Activated T-cell treated with anti-CD3 and anti-CD28 coated beads, Interleukin-2, amount 50 U/mL, for 4 hours (primary cell): ENCODE results near the gene BOD1L1. TPM values are rescaled to one million over a fixed set of nuclear protein-coding genes. Genes with fewer than 3 reads are reported as not detected.

Experiments used
- ATAC-seq, 2 donors: fragments of 200-7000 bp; cut with Tn5 transposase; one replicate each; pipeline ENCODE4 v1.10.0; 2021
- DNase-seq: peaks from one replicate; pipeline ENCODE4 v3.0.0-alpha.2; 2020
- H3K27me3 Mint-ChIP-seq: one replicate; pipeline ENCODE4 v1.8.0; 2021; ENCODE audit warnings: low read depth, mixed read lengths
- H3K36me3 Mint-ChIP-seq: one replicate; pipeline ENCODE4 v1.8.0; 2022; ENCODE audit warnings: mixed read lengths; ENCODE audit not compliant: insufficient read depth
- H3K4me1 Mint-ChIP-seq: one replicate; pipeline ENCODE4 v1.8.0; 2021; ENCODE audit warnings: low read depth, mixed read lengths
- H3K4me3 Mint-ChIP-seq: one replicate; pipeline ENCODE4 v1.8.0; 2021; ENCODE audit warnings: mild to moderate bottlenecking, moderate library complexity, mixed read lengths
- H3K9me3 Mint-ChIP-seq: one replicate; pipeline ENCODE4 v1.8.0; 2021; ENCODE audit warnings: mixed read lengths
- total RNA-seq, 3 donors: library from RNA; stranded (reverse); gene quantifications; one replicate each; pipeline ENCODE4 v1.2.1, GENCODE V29; 2021

Gene BOD1L1
- total RNA-seq, result 10 to 100 TPM; 28.7 to 34.1 (median 32.5) TPM

GRCh38 chr4:13627606-13628311, at the start of gene BOD1L1:
BOD1L1 (minus strand) TSS chr4:13627725; CDS start chr4:13627587, 138 bp downstream.
- Mint-ChIP-seq H3K36me3 (peaks cover 4% of the 10 kb centered on the region), H3K4me3 (peak within 1 kb of the TSS; percentile 84)

GRCh38 chr4:13674971-13675370, 47.4 kb upstream of the BOD1L1 start:
- no peaks in the 10 kb centered on the region for H3K4me1 Mint-ChIP-seq
- no peaks in the 10 kb centered on the region for H3K36me3 Mint-ChIP-seq
- H3K27me3 Mint-ChIP-seq, result peaks cover 6% of the 10 kb centered on the region
- H3K4me3 Mint-ChIP-seq, result no peak overlapping the region
- DNase-seq, result no peak
- ATAC-seq, result no peak
- H3K9me3 Mint-ChIP-seq, result peaks cover 32% of the 10 kb centered on the region

More at GRCh38 chr4:13627606-13628311, at the start of gene BOD1L1:
- peaks cover 2% of the 10 kb centered on the region for H3K27me3 Mint-ChIP-seq
- H3K9me3 Mint-ChIP-seq, result no peaks in the 10 kb centered on the region
- H3K4me1 Mint-ChIP-seq, result peaks cover 45% of the 10 kb centered on the region
- ATAC-seq, result peak; percentile 85 to 86
- DNase-seq, result peak; percentile 69

DNA sequence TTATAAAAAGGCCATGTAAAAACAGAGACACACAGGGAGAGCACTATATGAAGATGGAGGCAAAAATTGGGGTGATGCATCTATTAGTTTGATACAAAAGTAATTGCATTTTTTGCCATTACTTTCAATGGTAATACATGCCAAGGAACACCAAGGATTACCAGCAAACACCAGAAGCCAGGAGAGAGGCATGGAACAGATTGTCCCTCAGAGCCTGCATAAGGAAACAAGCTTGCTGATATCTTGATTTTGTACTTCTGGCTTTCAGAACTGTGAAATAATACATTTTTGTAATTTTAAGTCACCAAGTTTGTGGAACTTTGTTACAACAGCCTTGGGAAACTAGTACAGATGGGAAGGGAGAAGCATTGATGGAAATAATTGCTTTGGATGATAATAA, 45.6 kb upstream of the BOD1L1 start:
- DNase-seq (no peak), ATAC-seq (no peak)

GRCh38 chr4:13670456-13671160, 43.1 kb upstream of the BOD1L1 start:
- Mint-ChIP-seq H3K9me3 (peaks cover 12% of the 10 kb centered on the region), H3K27me3 (peaks cover 17% of the 10 kb centered on the region), H3K36me3 (no peaks in the 10 kb centered on the region), H3K4me1 (no peaks in the 10 kb centered on the region), H3K4me3 (no peak overlapping the region)
- no peak for DNase-seq
- ATAC-seq, result no peak

More for the DNA sequence above, 45.6 kb upstream of the BOD1L1 start:
- Mint-ChIP-seq H3K36me3 (no peaks in the 10 kb centered on the region), H3K4me1 (no peaks in the 10 kb centered on the region), H3K4me3 (no peak overlapping the region), H3K27me3 (peaks cover 14% of the 10 kb centered on the region), H3K9me3 (peaks cover 23% of the 10 kb centered on the region)

GRCh38 chr4:13665701-13666660, 38.5 kb upstream of the BOD1L1 start:
- ATAC-seq, result no peak

DNA sequence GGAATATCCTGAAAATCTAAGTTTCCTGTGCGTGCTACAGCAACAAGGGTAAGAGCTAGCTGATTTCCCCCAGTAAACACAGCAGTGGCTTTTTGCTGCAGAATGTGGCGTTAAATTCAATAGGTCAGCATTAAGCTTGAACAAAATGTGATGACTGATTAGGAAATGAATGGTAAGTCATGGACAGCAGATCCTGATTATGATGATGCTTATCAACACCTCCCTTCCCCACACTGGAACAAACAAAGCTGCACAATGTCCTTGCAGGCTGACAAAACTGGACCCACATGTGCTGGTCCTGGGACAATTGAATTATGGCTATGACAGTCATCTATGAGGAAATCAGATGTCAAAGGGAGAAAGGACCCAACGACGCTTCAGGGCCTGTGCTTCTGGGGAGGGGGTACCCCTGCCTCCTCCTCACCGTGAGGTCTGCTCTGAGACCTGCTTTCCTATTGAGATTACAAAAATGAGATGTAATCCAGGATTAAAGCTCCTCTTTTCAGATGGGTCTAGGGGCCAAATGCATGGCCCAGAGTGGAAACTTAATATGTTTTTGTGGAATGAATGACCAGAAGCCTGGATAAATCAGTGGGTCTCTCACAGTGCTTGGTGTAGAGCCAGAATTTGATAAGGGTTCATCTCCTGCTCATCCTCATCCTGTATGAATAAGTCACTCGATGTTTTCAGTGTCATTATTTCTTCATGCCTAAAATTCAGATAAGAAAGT, 32.0 kb upstream of the BOD1L1 start:
- Mint-ChIP-seq H3K27me3 (peaks cover 4% of the 10 kb centered on the region), H3K36me3 (no peaks in the 10 kb centered on the region), H3K4me1 (peaks cover 11% of the 10 kb centered on the region), H3K9me3 (no peaks in the 10 kb centered on the region), H3K4me3 (no peak overlapping the region)
- ATAC-seq (no peak), DNase-seq (no peak)

More at GRCh38 chr4:13665701-13666660, 38.5 kb upstream of the BOD1L1 start:
- H3K4me1 Mint-ChIP-seq, result no peaks in the 10 kb centered on the region
- H3K27me3 Mint-ChIP-seq, result peaks cover 20% of the 10 kb centered on the region
- H3K36me3 Mint-ChIP-seq, result no peaks in the 10 kb centered on the region
- no peak overlapping the region for H3K4me3 Mint-ChIP-seq
- no peak for DNase-seq
- no peaks in the 10 kb centered on the region for H3K9me3 Mint-ChIP-seq

DNA sequence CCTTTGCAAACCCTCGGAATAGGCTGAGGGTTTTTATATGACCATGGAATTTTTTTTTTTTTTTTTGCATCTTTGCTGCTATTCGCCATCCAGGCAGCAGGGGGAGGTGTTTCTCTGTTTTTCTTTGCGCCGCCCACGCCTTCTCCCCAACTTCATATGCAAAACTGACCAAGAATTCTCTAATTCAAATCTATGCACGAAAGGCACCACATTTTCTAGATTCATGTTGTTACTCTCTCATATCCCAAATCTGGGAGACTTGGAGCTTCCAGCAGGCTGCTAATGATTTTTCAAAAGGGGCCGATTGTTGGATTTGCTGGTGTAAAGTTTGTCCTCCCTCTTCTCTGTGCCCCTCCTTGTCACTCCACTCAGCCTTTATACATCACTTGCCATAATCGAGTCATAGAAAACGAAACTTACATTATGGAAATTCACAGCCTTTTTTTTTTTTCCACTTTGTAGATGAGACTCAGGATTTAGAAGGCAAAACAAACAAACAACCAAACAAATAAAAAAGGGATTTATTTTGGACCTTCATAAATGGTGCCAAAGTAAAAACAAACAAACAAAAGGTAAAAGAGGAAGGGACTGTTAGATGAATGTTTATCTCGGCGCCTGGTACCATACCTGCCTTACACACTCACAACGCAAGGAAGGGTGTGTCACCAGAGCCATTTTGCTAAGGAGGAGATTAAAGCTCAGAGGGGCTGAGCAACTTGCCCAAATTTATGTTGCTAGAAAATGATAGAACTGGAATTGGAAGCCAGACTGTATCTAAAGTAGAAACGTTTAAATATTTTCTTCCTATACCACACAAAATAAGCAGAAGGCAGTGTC, 29.3 kb upstream of the BOD1L1 start:
- Mint-ChIP-seq H3K9me3 (no peaks in the 10 kb centered on the region), H3K27me3 (no peaks in the 10 kb centered on the region), H3K4me1 (peaks cover 11% of the 10 kb centered on the region), H3K4me3 (peak overlapping the region; percentile 3), H3K36me3 (no peaks in the 10 kb centered on the region)
- peak; percentile 34 to 50 for ATAC-seq
- peak; percentile 70 for DNase-seq

DNA sequence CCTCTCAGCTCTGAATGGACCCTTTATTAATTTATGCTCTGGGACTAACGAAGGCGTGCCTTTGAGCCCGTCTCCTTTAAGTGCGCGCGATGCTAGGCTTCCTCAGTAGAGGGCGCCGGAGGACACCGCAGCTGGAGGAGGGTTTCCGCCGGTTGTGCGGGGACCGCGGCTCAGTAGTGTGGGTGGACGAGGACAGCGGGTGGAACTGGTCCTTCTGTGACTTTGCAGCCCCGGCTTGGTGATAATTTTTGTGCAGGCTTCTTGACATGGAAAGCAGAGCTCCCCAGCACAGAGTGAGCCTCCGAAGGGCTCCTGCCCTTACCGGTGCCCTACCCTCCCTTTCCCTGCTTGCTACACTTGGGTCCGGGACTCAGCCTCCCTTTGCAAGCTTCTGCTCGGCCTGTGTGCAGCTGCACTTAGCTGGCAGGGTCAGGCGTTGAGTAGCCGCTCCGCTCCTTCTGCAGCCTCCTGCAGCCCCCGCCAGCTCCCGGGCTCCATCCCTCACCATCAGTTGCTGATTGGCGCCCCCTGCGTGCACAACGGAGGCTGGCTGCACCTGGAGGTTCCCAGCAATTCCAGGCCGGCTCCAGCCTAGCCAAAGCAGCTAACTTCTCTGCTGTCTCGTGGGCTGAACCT, 26.8 kb upstream of the BOD1L1 start:
- Mint-ChIP-seq H3K4me1 (peaks cover 11% of the 10 kb centered on the region), H3K36me3 (no peaks in the 10 kb centered on the region), H3K4me3 (peak overlapping the region; percentile 73), H3K9me3 (no peaks in the 10 kb centered on the region), H3K27me3 (peaks cover 2% of the 10 kb centered on the region)
- DNase-seq, result peak; percentile 70
- ATAC-seq, result peak; percentile 92 to 94

DNA sequence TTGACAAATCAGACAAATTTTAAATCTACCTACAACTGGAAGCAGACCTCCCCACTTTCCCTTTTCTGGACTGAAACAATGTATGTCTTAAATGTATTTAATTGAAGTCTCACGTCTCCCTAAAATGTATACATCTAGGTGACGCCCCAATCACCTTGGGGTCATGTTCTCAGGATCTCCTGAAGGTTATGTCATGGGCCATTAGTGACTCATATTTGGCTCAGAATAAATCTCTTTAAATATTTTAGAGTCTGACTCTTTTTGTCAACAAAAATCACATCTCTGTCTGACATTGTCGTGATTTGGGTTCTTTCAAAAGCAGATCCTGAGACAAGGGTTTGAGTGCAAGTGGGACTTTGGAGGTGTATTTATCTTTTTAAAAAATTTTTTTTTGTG, 26.2 kb upstream of the BOD1L1 start:
- Mint-ChIP-seq H3K27me3 (peaks cover 7% of the 10 kb centered on the region), H3K4me3 (no peak overlapping the region), H3K4me1 (peaks cover 11% of the 10 kb centered on the region), H3K36me3 (no peaks in the 10 kb centered on the region), H3K9me3 (no peaks in the 10 kb centered on the region)
- ATAC-seq (no peak), DNase-seq (no peak)

DNA sequence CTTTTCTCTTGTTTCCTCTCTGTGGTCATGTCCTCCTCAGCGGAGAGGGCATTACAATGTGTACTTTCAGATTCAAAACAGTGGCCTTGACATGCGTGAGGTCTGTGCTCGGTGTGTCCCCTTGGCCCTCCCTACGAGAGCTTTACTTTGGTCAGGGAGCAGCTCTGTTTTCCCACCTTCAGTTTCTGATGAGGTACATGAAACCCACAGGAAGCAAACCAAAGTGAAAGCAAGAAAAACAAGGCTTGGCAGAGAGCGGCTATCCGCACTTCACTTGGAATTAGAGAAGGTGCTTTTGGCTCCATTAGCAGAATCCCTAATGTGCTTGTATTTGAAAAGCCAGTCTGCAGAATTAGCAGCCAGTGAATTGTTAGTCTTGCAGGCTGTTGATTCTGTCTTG, 19.5 kb upstream of the BOD1L1 start:
- Mint-ChIP-seq H3K4me3 (no peak overlapping the region), H3K27me3 (peaks cover 24% of the 10 kb centered on the region), H3K9me3 (no peaks in the 10 kb centered on the region), H3K4me1 (peaks cover 4% of the 10 kb centered on the region), H3K36me3 (no peaks in the 10 kb centered on the region)
- no peak for DNase-seq
- no peak for ATAC-seq

DNA sequence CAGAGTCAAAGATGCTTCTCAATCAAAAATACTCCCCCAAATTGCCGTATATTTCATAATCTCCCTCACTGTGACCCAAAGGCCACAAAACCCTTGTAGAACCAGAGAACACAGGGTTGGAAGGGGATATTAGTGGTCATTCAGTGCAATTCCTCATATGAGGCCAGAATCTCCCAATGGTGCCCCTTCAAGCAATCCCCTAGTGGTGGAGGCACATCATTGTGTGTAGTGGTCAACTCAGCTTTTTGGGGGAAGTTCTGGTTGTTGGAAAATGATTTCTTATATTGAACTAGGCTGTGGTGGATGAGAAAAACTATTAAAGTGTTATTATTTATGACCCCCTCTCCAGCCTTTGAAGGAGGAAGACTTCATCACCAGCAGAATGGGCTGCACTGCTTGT, 17.6 kb upstream of the BOD1L1 start:
- Mint-ChIP-seq H3K4me1 (peaks cover 4% of the 10 kb centered on the region), H3K27me3 (peaks cover 31% of the 10 kb centered on the region), H3K36me3 (no peaks in the 10 kb centered on the region), H3K4me3 (no peak overlapping the region), H3K9me3 (no peaks in the 10 kb centered on the region)
- ATAC-seq, result no peak
- no peak for DNase-seq

- ATAC-seq, result no peak
Measured at GRCh38 chr4:13642170-13642950, 14.8 kb upstream of the BOD1L1 start.

More at GRCh38 chr4:13642170-13642950, 14.8 kb upstream of the BOD1L1 start:
- Mint-ChIP-seq H3K9me3 (no peaks in the 10 kb centered on the region), H3K27me3 (peaks cover 37% of the 10 kb centered on the region), H3K4me3 (no peak overlapping the region), H3K4me1 (peaks cover 4% of the 10 kb centered on the region), H3K36me3 (no peaks in the 10 kb centered on the region)
- no peak for DNase-seq
